SIG-M5 (cell line): ENCODE results near the gene FANCC.

ENCODE experiments used
- DNase-seq: peaks from one replicate; lab custom pipeline; 2025; lab: John Stamatoyannopoulos, UW

FANCC gene

DNA sequence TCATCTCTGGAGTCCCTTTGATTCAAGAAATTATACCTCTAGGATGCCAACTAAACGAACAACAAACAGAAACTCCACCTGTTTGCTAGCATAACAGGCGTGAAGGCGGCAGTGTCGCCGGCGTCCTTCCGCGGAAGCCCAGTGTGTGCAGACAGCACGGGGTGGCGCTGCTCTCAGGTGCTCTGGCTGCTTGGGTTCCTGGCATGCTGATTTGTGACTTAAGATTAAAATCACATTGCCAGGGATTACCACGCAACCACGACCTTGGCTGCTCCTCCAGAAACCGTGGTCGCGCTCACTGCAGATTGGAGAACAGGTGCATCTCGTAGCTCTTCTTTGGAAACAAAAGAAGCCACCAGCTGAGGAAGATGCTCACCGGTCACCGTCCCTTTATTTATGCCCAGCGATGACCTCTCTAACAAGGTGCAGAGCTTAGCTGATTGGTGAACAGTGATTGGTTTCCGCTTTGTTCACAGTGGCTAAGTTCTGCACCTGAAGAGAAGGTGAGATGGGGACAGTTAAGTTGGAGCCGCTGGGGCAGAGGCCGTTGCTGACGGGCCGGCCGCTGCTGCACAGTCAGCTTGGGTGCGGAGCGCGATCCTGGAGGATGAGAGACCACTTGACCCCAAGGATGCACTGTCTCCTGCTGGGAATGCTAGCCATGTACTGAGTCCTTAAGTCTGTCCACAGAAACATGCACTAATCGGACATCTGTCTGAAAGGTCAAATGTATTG, 232.3 kb downstream of the FANCC start:
- DNase-seq = no peak

- no peak for DNase-seq
Observed at GRCh38 chr9:95084254-95084934, 233.1 kb downstream of the FANCC start.

- no peak for DNase-seq
Observed at GRCh38 chr9:95083086-95083768, 234.3 kb downstream of the FANCC start.

DNA sequence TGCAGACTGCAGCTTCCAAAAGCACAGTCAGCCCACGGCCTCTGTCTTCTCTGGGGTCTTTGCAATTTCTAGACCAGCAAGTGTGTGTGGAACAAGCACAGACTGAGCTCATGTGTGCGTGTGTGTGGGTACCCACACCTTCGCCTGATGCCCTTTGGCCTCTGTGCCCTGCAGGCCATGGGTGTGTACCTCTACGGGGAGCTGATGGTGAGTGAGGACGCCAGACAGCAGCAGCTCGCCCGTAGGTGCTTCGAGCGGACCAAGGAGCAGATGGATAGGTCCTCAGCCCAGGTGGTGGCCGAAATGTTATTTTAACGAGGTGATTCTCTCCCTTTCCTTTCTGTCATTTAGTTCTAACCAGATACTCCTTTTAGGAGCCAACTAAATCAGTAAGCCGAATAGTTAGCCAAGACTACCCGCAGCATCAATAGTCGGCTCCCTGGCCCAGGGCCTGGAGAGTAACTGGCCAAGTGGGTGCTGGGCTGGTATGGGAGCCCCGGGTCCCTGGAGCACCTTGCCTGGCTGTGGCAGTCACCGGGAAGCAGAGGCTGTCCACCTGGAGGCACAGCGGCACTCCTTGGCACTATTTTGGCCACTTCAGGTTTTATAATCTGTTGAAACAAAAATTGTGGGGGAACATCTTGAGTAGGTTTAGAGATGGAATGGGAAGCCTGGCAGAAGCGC, 235.0 kb downstream of the FANCC start:
- no peak for DNase-seq

DNA sequence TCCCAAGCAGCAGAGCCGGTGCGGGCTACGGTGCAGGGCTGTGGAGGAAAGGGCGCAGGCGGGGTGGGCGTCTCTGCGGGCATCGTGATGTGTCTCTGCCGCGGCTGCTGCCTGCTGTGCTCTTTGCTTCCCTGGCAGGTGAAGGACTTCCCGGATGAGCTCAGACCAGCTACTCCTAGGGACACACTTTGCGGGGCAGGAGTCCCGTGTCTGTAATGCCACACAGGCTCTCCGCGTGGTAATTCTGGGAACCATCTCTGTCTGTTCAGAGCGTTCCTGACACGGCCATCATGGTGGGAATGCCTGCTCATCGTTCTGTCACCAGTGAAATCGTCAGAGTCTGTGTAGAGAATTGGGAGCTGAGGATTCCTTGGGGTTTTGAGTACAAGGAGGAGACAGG, 235.5 kb downstream of the FANCC start:
- no peak for DNase-seq

- no peak for DNase-seq
Observed at GRCh38 chr9:95080961-95081647, 236.4 kb downstream of the FANCC start.

- DNase-seq = no peak
Observed at GRCh38 chr9:95079461-95079860, 238.0 kb downstream of the FANCC start.

DNA sequence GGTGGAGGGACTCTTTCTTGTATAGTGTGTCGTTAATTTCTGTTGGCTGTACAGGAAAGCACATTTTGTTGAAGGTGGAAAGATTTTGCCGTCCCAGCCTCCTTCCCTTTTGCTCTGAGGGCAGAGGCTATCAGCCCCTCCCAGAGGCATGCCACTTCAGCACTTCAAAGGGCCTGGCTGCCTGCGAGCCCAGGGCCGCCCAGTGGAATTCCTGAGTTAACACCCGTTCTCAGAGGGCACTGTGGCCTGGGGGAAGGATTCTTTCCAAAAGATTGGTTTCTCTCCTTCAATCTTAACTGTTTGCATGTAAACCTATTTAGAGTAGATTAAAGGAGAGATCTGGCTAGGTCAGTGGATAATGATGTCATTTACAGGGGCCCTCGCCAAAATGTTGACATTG, 238.6 kb downstream of the FANCC start:
- no peak for DNase-seq

- no peak for DNase-seq
Observed at GRCh38 chr9:95078511-95078910, 239.0 kb downstream of the FANCC start.

GRCh38 chr9:95077766-95078370, 239.6 kb downstream of the FANCC start:
- no peak for DNase-seq

DNA sequence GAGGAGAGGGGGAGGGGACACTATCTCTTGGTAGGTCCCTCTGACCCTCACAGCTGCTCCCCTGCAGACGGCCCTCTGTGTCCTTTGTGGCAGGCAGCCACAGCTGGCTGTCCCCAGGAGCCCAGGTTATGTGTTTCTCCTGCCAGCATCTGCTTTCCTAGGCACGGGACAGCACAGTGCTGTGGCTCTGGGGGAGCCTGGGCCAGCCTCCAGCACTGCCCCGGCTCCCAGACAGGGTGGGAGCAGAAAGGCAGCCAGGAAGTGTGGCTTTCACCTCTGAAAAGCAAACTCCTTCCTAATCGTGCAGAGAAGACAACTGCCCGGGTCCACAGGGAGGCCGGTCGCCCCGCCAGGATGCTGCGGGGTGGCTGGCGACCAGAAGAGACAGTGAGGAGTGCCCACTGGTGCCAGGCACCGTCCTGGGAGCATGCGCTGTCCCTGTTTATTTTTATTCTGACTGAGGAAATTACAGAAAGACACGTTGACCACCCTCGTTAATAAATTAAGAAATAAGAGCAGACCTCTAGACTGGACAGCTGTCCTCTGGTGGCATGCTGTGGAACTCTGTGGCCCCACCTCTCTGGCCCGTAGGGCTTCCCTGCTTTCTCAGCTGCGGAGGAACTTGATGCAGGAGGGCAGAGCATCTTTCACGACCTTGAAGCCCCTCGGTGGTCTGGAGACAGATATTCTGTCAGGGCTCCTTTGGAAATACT, 240.3 kb downstream of the FANCC start:
- DNase-seq = no peak

DNA sequence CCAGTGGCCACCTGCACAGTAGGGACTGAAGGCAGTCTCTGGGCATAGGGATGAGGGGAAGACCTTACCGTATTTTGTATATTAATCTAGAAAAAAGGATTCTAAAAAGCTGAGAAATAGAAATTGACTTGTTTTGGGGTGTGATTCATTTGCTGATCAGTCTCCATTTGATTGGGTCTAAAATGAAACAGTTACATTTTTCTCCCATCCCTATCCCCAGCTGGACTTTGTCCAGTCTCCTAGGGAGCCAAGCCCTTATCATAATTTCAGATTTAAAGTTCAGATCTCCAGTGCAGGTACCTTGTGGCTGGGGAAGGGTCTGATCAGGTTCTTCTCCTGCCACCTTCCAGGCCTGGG, 240.8 kb downstream of the FANCC start:
- no peak for DNase-seq

- DNase-seq = no peak
Observed at GRCh38 chr9:95075700-95076099, 241.8 kb downstream of the FANCC start.

DNA sequence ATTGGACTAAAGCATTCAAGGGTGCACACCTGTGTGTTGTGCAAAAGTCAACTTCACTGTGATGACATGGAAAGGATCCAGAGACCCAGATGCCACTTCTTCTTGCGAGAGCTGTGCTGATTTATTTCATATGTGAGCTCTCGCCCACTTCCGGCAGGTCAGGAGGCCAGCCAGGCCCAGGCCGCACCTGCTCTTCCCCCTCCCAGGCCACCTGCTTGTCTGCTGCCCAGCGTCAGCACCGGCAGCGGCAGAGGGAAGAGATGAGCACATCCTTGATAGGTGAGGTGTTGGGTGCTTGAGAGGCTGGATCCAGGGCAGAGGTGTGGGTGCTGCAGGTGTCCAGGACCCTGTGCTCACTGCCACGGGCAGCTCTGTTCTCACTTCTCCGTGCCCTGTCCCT, 242.9 kb downstream of the FANCC start:
- no peak for DNase-seq

- DNase-seq = no peak
Observed at GRCh38 chr9:95073918-95074317, 243.6 kb downstream of the FANCC start.

- no peak for DNase-seq
Observed at GRCh38 chr9:95073042-95073607, 244.4 kb downstream of the FANCC start.

DNA sequence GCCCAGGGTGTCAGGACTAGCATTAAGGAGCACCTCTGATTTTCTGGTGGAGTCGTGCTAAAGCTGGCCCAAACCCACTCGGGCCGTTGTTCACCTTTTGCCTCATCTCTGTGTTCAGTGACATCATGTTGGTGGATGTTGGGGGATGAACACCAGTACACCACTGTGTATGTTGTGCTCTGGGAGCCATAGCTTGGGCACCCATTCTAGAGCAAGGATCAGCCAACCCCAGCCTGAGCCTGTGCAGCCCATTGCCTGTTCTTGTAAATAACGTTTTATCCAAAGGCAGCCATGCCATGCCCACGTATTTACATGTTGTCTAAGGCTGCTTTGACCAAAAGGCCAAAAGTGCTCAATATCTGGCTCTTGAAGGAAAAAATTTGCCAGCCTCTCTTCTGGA, 245.6 kb downstream of the FANCC start:
- no peak for DNase-seq

DNA sequence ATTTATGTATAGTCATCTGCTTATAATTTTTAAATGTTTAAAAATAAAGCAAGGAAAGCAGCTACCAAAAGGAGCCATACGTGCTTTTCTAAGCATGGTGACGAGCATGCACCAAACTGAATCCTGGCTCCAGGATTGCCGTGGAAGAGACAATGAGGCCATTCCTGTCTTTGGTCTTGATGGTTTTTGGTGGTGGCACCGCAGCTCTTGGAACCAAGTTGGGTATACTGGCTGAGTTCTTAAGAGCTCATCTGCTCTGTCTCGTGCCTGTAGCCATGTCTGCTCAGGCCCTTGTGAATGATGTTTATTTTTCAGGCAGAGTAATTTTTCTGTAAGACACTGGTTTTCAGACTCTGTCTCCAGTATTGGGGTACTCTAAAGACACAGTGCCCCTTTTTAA, 246.1 kb downstream of the FANCC start:
- DNase-seq = no peak

DNA sequence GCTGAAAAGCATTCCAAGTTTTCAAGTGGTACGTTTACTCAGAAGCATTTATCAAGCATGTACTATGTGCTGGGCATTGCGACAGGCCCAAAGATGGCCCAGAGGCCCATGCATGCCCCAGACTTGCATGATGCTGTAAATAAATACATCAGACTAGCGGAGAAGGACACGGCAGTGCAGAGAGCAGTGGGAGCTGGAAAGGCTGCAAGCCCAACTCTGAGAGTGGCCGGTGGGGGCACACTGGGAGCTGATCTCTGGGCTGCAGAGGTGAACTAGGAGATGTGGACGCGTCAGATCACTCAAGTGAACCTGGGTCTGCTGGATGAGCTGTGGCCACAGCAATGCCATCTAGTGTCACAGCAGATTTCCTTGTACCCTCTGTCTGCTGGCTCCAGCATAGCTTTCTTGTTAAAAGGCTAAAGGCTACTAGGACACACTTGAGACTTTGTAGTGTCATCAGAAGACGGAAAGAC, 246.9 kb downstream of the FANCC start:
- no peak for DNase-seq

DNA sequence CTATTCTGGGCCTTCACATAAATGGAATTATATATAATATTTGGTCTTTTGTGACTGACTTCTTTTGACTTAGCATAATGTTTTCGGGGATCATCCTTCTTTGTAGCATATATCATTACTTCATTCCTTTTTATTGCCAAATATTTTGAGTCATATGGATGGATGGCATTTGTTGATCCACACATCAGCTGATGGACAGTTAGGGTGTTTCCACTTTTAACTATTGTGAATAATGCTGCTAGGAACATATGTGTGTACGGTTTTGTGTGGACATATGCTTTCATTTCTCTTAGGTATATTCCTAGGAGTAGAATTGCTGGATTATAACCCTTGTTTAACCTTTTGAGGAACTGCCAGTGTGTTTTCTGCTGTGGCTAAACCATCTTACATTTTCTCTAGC, 249.6 kb downstream of the FANCC start:
- no peak for DNase-seq

GRCh38 chr9:95067057-95067456, 250.5 kb downstream of the FANCC start:
- DNase-seq = no peak
